Lung (tissue), 12 donors: ENCODE data around the gene AMOTL2. TPM values are rescaled to one million over a fixed set of nuclear protein-coding genes. Genes with fewer than 3 reads are reported as not detected.

Experiments used
- ATAC-seq: fragments of 200-7000 bp; cut with Tn5 transposase; one replicate; pipeline ENCODE4 v1.9.1; 2020; ENCODE audit warnings: moderate number of reproducible peaks; ENCODE audit not compliant: insufficient read depth, low FRiP score
- DNase-seq, 3 donors: peaks; one replicate each; pipeline ENCODE4 v3.0.0-alpha.2; 2013 to 2017
- H3K27ac ChIP-seq, 2 donors: one replicate each; pipeline ENCODE4 v1.5.1; 2013; ENCODE audit warnings: mild to moderate bottlenecking in 2 of 2, moderate library complexity in 2 of 2, control low read depth in 1 of 2, inconsistent platforms in 1 of 2, low read depth in 1 of 2, low read length in 1 of 2
- H3K27me3 ChIP-seq, 3 donors: one replicate each; pipeline ENCODE4 v1.5.1; 2013; ENCODE audit warnings: low read length in 2 of 3; ENCODE audit not compliant: control insufficient read depth in 3 of 3, insufficient read depth in 3 of 3
- H3K36me3 ChIP-seq, 4 donors: one replicate each; pipeline ENCODE4 v1.5.1; 2013; ENCODE audit warnings: low read length in 4 of 4, mild to moderate bottlenecking in 1 of 4, moderate library complexity in 1 of 4; ENCODE audit not compliant: control insufficient read depth in 4 of 4, insufficient read depth in 4 of 4
- H3K4me1 ChIP-seq, 5 donors: one replicate each; pipeline ENCODE4 v1.5.1; 2013; ENCODE audit warnings: low read length in 5 of 5, mild to moderate bottlenecking in 2 of 5, moderate library complexity in 1 of 5; ENCODE audit not compliant: control insufficient read depth in 5 of 5, insufficient read depth in 5 of 5
- H3K4me3 ChIP-seq: one replicate; pipeline ENCODE4 v1.5.1; 2013; ENCODE audit warnings: mild to moderate bottlenecking, control low read depth, moderate library complexity
- H3K9ac ChIP-seq, 2 donors: one replicate each; pipeline ENCODE4 v1.5.1; 2013; ENCODE audit warnings: low read length in 2 of 2, control low read depth in 1 of 2; ENCODE audit not compliant: insufficient read depth in 1 of 2
- H3K9me3 ChIP-seq, 4 donors: one replicate each; pipeline ENCODE4 v1.5.1; 2013; ENCODE audit warnings: low read length in 3 of 4, mild to moderate bottlenecking in 1 of 4, moderate library complexity in 1 of 4; ENCODE audit not compliant: control insufficient read depth in 4 of 4, insufficient read depth in 3 of 4
- WGBS, 2 donors: extraction: QIAGEN DNeasy Blood & Tissue Kit; methylation state at CpG; one replicate each; pipeline ENCODE4 v1.1.7; 2013; 5-methylcytosine and 5-hydroxymethylcytosine counted together
- polyA plus RNA-seq, 2 donors: library from polyadenylated mRNA; stranded (reverse); fragments of 200-250 nt; gene quantifications; one replicate each; pipeline ENCODE4 v1.2.1, GENCODE V29; 2013
- total RNA-seq, 2 donors: library from RNA; depleted of rRNA in 1 of 2; stranded (reverse); fragments of >200 nt in 1 of 2; gene quantifications; one replicate each; pipeline ENCODE4 v1.2.1, GENCODE V29; 2014 to 2021
- TF ChIP-seq, protein P1 (sequence below): IDR thresholded peaks from 2 replicates; pipeline ENCODE4 v1.5.1; 2012; ENCODE audit warnings: mild to moderate bottlenecking; ENCODE audit errors: control extremely low read depth, extremely low read depth
- donor health status: control.
- donor health status: control.
- donor health status: Bipolar disorder and iron deficiency.
- donor health status: healthy.
- donor health status: DM: yes; HTN: yes; CAD: no.

AMOTL2 gene
- total and polyA plus RNA-seq, 4 donors, result 27.4 to 129 (median 75.9) TPM

DNA sequence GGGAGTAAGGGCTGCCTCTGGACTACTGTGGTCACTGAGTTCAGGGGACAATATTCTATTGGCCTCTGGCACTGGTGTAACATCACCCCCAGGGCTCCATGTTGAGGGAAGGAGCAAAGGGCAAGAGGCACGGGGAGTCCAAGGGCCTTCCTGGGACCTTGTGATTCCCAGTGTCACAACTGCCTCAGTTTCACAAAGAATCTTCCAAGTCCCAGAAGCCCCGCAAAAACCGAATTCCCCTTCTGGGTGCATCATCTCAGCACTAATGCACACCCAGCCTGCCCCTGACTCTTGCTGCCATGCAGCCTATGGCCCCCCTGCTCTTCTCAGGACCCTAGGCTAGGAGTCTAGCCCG is 5.5 kb downstream of the AMOTL2 start:
- Histone ChIP-seq H3K27me3 (no peaks in the 10 kb centered on the region), H3K9ac (no peak overlapping the region), H3K4me3 (no peak overlapping the region), H3K9me3 (no peaks in the 10 kb centered on the region), H3K27ac (peak overlapping the region; percentile 75 to 91), H3K36me3 (peaks cover 21 to 57% (median 44%) of the 10 kb centered on the region in 4 donors), H3K4me1 (peaks cover 23 to 59% (median 53%) of the 10 kb centered on the region in 5 donors)
- DNase-seq, result no peak
- TF ChIP-seq, protein P1, sequence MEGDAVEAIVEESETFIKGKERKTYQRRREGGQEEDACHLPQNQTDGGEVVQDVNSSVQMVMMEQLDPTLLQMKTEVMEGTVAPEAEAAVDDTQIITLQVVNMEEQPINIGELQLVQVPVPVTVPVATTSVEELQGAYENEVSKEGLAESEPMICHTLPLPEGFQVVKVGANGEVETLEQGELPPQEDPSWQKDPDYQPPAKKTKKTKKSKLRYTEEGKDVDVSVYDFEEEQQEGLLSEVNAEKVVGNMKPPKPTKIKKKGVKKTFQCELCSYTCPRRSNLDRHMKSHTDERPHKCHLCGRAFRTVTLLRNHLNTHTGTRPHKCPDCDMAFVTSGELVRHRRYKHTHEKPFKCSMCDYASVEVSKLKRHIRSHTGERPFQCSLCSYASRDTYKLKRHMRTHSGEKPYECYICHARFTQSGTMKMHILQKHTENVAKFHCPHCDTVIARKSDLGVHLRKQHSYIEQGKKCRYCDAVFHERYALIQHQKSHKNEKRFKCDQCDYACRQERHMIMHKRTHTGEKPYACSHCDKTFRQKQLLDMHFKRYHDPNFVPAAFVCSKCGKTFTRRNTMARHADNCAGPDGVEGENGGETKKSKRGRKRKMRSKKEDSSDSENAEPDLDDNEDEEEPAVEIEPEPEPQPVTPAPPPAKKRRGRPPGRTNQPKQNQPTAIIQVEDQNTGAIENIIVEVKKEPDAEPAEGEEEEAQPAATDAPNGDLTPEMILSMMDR, result no peak
- no peak for ATAC-seq
- WGBS, 2 donors, result 82 to 84% methylated on average over 4 of the region's 4 CpGs

DNA sequence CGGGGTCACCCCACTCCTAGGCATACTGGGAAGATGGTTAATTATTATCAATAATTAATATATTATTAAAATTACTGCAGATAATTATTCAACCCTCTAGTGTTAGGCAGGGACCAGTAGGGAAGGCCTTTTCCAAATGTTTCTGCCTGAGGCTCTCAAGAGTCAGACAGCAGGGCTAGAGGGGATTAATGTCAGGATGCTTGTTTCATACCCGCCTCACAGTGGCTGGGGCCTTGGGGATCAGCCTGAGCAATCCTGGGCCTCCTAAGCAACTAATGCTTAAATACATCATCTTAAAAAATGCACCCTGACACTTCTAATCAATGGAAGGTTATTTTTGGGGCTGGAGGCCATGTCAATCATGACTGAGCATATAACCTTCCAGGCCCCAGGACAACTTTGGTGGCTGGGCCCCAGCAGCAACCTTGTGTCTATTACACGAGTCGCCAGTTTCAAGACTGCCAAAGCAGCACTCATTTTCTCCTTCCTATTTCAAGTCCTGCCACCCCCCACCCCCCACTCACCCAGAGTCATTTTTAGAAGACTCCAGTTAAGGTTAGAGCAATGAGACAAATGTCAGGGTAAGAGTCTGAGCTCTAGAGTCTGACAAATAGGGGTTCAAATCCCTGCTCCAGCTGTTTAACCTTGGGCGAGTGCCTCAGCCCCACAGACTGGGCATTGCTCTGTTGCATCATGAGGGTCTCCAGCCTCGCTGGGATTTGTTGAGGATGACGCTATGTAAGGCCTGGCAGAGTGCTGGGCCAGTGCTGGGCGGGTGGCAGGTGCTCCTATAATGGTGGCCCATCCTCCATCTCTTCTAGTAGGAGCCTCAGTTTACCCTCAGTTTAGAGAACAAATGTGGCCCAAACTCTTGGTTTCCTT is 6.1 kb downstream of the AMOTL2 start:
- DNase-seq (no peak), ATAC-seq (no peak)
- H3K27ac ChIP-seq, result peak overlapping the region; percentile 75 to 91
- WGBS, 2 donors, result 80 to 81% methylated on average over 8 of the region's 8 CpGs
- no peak overlapping the region for H3K9ac ChIP-seq
- no peak overlapping the region for H3K4me3 ChIP-seq
- H3K9me3 ChIP-seq, result no peaks in the 10 kb centered on the region
- H3K4me1 ChIP-seq, result peaks cover 23 to 63% (median 59%) of the 10 kb centered on the region in 5 donors
- H3K36me3 ChIP-seq, result peaks cover 21 to 61% (median 47%) of the 10 kb centered on the region in 4 donors
- TF ChIP-seq, protein P1, result no peak
- no peaks in the 10 kb centered on the region for H3K27me3 ChIP-seq

DNA sequence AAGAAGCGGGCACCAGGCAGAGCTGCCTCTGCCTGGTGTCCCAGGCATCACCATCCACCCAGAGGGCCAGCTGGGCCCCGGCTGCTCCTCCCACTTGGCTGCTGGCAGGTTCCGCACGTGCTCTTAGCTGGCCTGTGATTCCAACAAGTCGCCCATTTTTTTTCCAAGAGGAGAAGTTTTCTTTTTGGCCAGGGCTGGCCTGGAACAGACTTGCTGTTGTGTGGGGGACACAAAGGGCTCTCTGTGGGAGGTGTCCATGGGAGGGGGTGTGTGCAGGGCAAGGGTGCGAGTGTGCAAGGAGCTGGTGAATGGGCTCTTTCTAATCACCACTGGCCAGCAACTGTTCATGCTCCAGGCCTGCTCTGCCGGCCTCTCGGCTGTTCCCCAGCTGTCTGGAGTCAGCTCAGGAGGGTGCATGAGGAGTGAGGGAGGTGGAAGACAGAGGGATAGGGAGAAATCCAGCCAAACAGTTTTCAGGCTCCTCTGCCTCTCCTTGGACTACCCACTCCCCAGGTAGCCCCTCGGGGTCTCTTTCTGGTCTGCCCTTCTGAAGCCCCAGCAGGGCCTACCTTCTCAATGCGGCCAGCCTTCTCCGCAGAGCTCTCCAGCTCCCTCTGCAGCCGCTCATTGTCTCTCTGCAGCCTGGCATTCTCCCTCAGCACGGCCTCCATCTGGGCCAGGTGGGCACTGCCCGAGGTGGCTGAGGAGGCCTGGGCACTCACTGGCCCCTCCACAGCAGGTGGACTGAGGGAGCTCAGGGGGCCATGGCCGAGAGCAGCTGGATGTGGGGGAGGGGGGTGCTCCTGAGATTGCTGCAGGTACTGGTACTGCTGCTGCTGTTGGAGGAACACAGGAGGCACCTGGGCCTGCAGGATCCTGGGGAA is 7.1 kb downstream of the AMOTL2 start:
- H3K4me1 ChIP-seq, result peaks cover 17 to 61% (median 57%) of the 10 kb centered on the region in 5 donors
- H3K27ac ChIP-seq, result peak overlapping the region; percentile 29 to 51
- 70 to 82% methylated on average over 15 of the region's 15 CpGs for WGBS, 2 donors
- no peaks in the 10 kb centered on the region for H3K27me3 ChIP-seq
- peaks cover 21 to 68% (median 55%) of the 10 kb centered on the region in 4 donors for H3K36me3 ChIP-seq
- H3K4me3 ChIP-seq, result no peak overlapping the region
- TF ChIP-seq, protein P1, result no peak
- no peak overlapping the region for H3K9ac ChIP-seq
- DNase-seq (no peak), ATAC-seq (no peak)
- H3K9me3 ChIP-seq, result no peaks in the 10 kb centered on the region
